Endothelial cell of umbilical vein (primary cell): ENCODE data around the gene PHAX.

Experiments used
- CTCF ChIP-seq, 2 donors: IDR thresholded peaks; 1 replicate in 1 of 2; 2 replicates in 1 of 2; pipeline ENCODE4 v1.5.1; 2011; ENCODE audit warnings: low read length in 2 of 2, mild to moderate bottlenecking in 2 of 2, moderate library complexity in 2 of 2, control low read depth in 1 of 2, inconsistent platforms in 1 of 2, low read depth in 1 of 2; ENCODE audit not compliant: insufficient read depth in 1 of 2; ENCODE audit errors: extremely low read depth in 1 of 2
- EZH2 ChIP-seq: IDR thresholded peaks from 2 replicates; pipeline ENCODE4 v1.6.1; 2012; ENCODE audit warnings: borderline replicate concordance, low read depth, mild to moderate bottlenecking, moderate library complexity, low read length, inconsistent platforms; ENCODE audit not compliant: severe bottlenecking
- FOS ChIP-seq: IDR thresholded peaks from 2 replicates; pipeline ENCODE4 v1.6.1; 2011; ENCODE audit warnings: mild to moderate bottlenecking, low read length, moderate library complexity, borderline replicate concordance; ENCODE audit not compliant: insufficient read depth
- JUN ChIP-seq: IDR thresholded peaks from 2 replicates; pipeline ENCODE4 v1.6.1; 2011; ENCODE audit warnings: borderline replicate concordance, low read depth; ENCODE audit not compliant: insufficient read length, insufficient read depth
- MAX ChIP-seq: IDR thresholded peaks from 2 replicates; pipeline ENCODE4 v1.6.1; 2011; ENCODE audit not compliant: insufficient read depth, insufficient read length
- POLR2A ChIP-seq: IDR thresholded peaks from 2 replicates; pipeline ENCODE4 v1.6.1; 2012; ENCODE audit warnings: low read depth, mild to moderate bottlenecking, control low read depth, low read length
- POLR2AphosphoS5 ChIP-seq: IDR thresholded peaks from 2 replicates; pipeline ENCODE4 v1.6.1; 2012; ENCODE audit warnings: low read depth, mild to moderate bottlenecking, control low read depth, low read length, moderate library complexity; ENCODE audit not compliant: insufficient read depth

GRCh38 chr5:126613941-126614592 lies 13.3 kb downstream of the PHAX start:
- TF ChIP-seq POLR2A (no peak), POLR2AphosphoS5 (no peak), CTCF (IDR thresholded peaks at IDR 0.05; ENCODE audit: extremely low read depth in 1 of 2, insufficient read depth in 1 of 2, low read depth in 1 of 2, low read length in 2 of 2) (no peak), MAX (no peak), FOS (no peak), EZH2 (no peak), JUN (no peak)
